Right lobe of liver (tissue), 6 donors: ENCODE measurements around the gene RMP24.
"Not testable (repeated sequence)": the region's sequence is repeated elsewhere in the genome, so short reads cannot be mapped to it uniquely, and the experiment has no call there.

Source experiments
- ATAC-seq, 4 donors: fragments of 200-7000 bp; cut with Tn5 transposase; one replicate each; pipeline ENCODE4 v1.9.1; 2020; ENCODE audit warnings: mild to moderate bottlenecking in 4 of 4, moderate library complexity in 4 of 4
- DNase-seq, 3 donors: peaks; one replicate each; pipeline ENCODE4 v3.0.0-alpha.2; 2020
- H3K27ac ChIP-seq, 3 donors: fragments of 200-600 bp; one replicate each; pipeline ENCODE4 v1.8.0; 2022
- H3K27me3 ChIP-seq, 2 donors: fragments of 200-600 bp; one replicate each; pipeline ENCODE4 v1.8.0; 2022
- H3K36me3 ChIP-seq, 4 donors: fragments of 200-600 bp; sonication (generic) in 1 of 4; one replicate each; pipeline versions ENCODE4 v1.5.1 to v1.8.0; 2017 to 2022; ENCODE audit warnings: control low read depth in 1 of 4
- H3K4me1 ChIP-seq, 4 donors: fragments of 200-600 bp; sonication (generic) in 1 of 4; one replicate each; pipeline versions ENCODE4 v1.5.1 to v1.8.0; 2017 to 2022; ENCODE audit warnings: control low read depth in 1 of 4
- H3K4me3 ChIP-seq, 3 donors: fragments of 200-600 bp; one replicate each; pipeline ENCODE4 v1.8.0; 2022
- H3K9me3 ChIP-seq, 4 donors: fragments of 200-600 bp; sonication (generic) in 1 of 4; one replicate each; pipeline versions ENCODE4 v1.5.1 to v1.8.0; 2017 to 2022; ENCODE audit warnings: control low read depth in 1 of 4
- CTCF ChIP-seq, 4 donors: fragments of 200-600 bp in 3 of 4; fragments of 450-650 bp in 1 of 4; IDR thresholded peaks; one replicate each; pipeline versions ENCODE4 v1.5.1 to v1.8.0; 2016 to 2022; ENCODE audit warnings: antibody characterized with exemption in 4 of 4, mild to moderate bottlenecking in 2 of 4
- POLR2A ChIP-seq: fragments of 450-650 bp; IDR thresholded peaks from one replicate; pipeline ENCODE4 v1.6.1; 2017; ENCODE audit warnings: antibody characterized with exemption, mild to moderate bottlenecking
- WGBS: methylation state at CpG from one replicate; pipeline ENCODE4 v1.1.6; 2018; ENCODE audit warnings: low coverage, low lambda C conversion rate; ENCODE audit not compliant: insufficient coverage; ENCODE audit errors: missing lambda C conversion rate; 5-methylcytosine and 5-hydroxymethylcytosine counted together
- intact Hi-C, 2 donors: fragments of 100-400 bp; cut with DNase I; formaldehyde crosslinking; loops; one replicate each; pipeline versions ENCODE4 v1.11.2 to v1.14.1; 2022
- donor health status: DM: no; HTN: yes; CAD: no.
- donor health status: DM: no; HTN: no; CAD: no.
- donor health status: DM: no; HTN: no; CAD: no.
- donor health status: DM: no; HTN: yes; CAD: no.
- donor health status: DM: no; HTN: yes; CAD: no.

Gene RMP24

GRCh38 chr18:36015629-36016028 is 43.1 kb downstream of the RMP24 start:
- no peak overlapping the region for H3K4me3 ChIP-seq
- WGBS: 88% methylated on average over 3 of the region's 3 CpGs
- no peaks in the 10 kb centered on the region for H3K4me1 ChIP-seq
- no peak overlapping the region for H3K27ac ChIP-seq
- no peaks in the 10 kb centered on the region for H3K36me3 ChIP-seq
- ATAC-seq (no peak), DNase-seq (no peak)
- intact Hi-C loops: loop anchor here in 1 of 2 donors (5.0 kb wide), 1 partner anchor 272 kb away; no protein-coding TSS in a partner anchor
- TF ChIP-seq POLR2A (no peak), CTCF (IDR thresholded peaks at IDR 0.05) (no peak)
- no peaks in the 10 kb centered on the region for H3K27me3 ChIP-seq
- H3K9me3 ChIP-seq: no peaks in the 10 kb centered on the region

- no peaks in the 10 kb centered on the region for H3K4me1 ChIP-seq
- no peaks in the 10 kb centered on the region for H3K9me3 ChIP-seq
- 94% methylated on average over 1 of the region's 2 CpGs for WGBS
- no peaks in the 10 kb centered on the region for H3K27me3 ChIP-seq
- no peak overlapping the region for H3K27ac ChIP-seq
- H3K4me3 ChIP-seq: no peak overlapping the region
- no peaks in the 10 kb centered on the region for H3K36me3 ChIP-seq
- DNase-seq (no peak), ATAC-seq (no peak)
- TF ChIP-seq POLR2A (no peak), CTCF (IDR thresholded peaks at IDR 0.05) (no peak)
- intact Hi-C loops: loop anchor here in 1 of 2 donors (5.0 kb wide), 1 partner anchor 270 kb away; no protein-coding TSS in a partner anchor
Measured at GRCh38 chr18:36017232-36017631, 44.8 kb downstream of the RMP24 start.

- Histone ChIP-seq H3K27ac (no peak overlapping the region), H3K36me3 (peaks cover 0 to under 1% (median 0%) of the 10 kb centered on the region in 4 donors), H3K9me3 (no peaks in the 10 kb centered on the region), H3K27me3 (no peaks in the 10 kb centered on the region), H3K4me1 (no peaks in the 10 kb centered on the region), H3K4me3 (no peak overlapping the region)
- no peak for DNase-seq
- TF ChIP-seq POLR2A (no peak), CTCF (IDR thresholded peaks at IDR 0.05) (no peak)
- no peak for ATAC-seq
- intact Hi-C loops: no loop called here
- WGBS: 84% methylated on average over 3 of the region's 3 CpGs
Measured at GRCh38 chr18:36020174-36020711, 47.8 kb downstream of the RMP24 start.

- 86% methylated on average over 1 of the region's 1 CpG for WGBS
Measured at GRCh38 chr18:36023336-36023735, 50.9 kb downstream of the RMP24 start.

GRCh38 chr18:36024241-36024640 is 51.8 kb downstream of the RMP24 start:
- WGBS: 88% methylated on average over 2 of the region's 3 CpGs
- intact Hi-C loops: not testable (repeated sequence)

More at GRCh38 chr18:36023336-36023735, 50.9 kb downstream of the RMP24 start:
- no peaks in the 10 kb centered on the region for H3K9me3 ChIP-seq
- TF ChIP-seq POLR2A: no peak
- no peak for TF ChIP-seq CTCF (IDR thresholded peaks at IDR 0.05)
- no peaks in the 10 kb centered on the region for H3K4me1 ChIP-seq
- intact Hi-C loops: no loop called here
- no peak overlapping the region for H3K27ac ChIP-seq
- H3K36me3 ChIP-seq: peaks cover 0 to 7% (median 0%) of the 10 kb centered on the region in 4 donors
- no peak for ATAC-seq
- no peaks in the 10 kb centered on the region for H3K27me3 ChIP-seq
- H3K4me3 ChIP-seq: no peak overlapping the region
- no peak for DNase-seq

More at GRCh38 chr18:36024241-36024640, 51.8 kb downstream of the RMP24 start:
- not testable (repeated sequence) for H3K27me3 ChIP-seq, H3K4me3 ChIP-seq, H3K9me3 ChIP-seq, H3K27ac ChIP-seq, DNase-seq, ATAC-seq, H3K4me1 ChIP-seq, H3K36me3 ChIP-seq
